PC-9 (cell line): ENCODE data around the gene ISG20.

Source experiments
- EZH2 ChIP-seq: fragments of 200-600 bp; sonication (generic); IDR thresholded peaks from 2 replicates; pipeline ENCODE4 v1.8.0; 2017; ENCODE audit warnings: antibody characterized with exemption, low read depth
- TF ChIP-seq, protein P1 (sequence below): fragments of 200-600 bp; sonication (generic); conservative IDR thresholded peaks from 2 replicates; pipeline ENCODE4 v1.6.1; 2017; ENCODE audit warnings: mixed run types, antibody characterized with exemption, mild to moderate bottlenecking, moderate library complexity

GRCh38 chr15:88649753-88650551 is 11.1 kb downstream of the ISG20 start:
- no peak for TF ChIP-seq EZH2
- TF ChIP-seq, protein P1, sequence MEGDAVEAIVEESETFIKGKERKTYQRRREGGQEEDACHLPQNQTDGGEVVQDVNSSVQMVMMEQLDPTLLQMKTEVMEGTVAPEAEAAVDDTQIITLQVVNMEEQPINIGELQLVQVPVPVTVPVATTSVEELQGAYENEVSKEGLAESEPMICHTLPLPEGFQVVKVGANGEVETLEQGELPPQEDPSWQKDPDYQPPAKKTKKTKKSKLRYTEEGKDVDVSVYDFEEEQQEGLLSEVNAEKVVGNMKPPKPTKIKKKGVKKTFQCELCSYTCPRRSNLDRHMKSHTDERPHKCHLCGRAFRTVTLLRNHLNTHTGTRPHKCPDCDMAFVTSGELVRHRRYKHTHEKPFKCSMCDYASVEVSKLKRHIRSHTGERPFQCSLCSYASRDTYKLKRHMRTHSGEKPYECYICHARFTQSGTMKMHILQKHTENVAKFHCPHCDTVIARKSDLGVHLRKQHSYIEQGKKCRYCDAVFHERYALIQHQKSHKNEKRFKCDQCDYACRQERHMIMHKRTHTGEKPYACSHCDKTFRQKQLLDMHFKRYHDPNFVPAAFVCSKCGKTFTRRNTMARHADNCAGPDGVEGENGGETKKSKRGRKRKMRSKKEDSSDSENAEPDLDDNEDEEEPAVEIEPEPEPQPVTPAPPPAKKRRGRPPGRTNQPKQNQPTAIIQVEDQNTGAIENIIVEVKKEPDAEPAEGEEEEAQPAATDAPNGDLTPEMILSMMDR, result no peak
